ENCODE data around the gene CHAF1B. TPM values are rescaled to one million over a fixed set of nuclear protein-coding genes. Genes with fewer than 3 reads are reported as not detected.
"Not testable (repeated sequence)": the region's sequence is repeated elsewhere in the genome, so short reads cannot be mapped to it uniquely, and the experiment has no call there.

The CHAF1B gene
- total RNA-seq: 10 to 100 TPM; 20.5 to 23.1 TPM

DNA sequence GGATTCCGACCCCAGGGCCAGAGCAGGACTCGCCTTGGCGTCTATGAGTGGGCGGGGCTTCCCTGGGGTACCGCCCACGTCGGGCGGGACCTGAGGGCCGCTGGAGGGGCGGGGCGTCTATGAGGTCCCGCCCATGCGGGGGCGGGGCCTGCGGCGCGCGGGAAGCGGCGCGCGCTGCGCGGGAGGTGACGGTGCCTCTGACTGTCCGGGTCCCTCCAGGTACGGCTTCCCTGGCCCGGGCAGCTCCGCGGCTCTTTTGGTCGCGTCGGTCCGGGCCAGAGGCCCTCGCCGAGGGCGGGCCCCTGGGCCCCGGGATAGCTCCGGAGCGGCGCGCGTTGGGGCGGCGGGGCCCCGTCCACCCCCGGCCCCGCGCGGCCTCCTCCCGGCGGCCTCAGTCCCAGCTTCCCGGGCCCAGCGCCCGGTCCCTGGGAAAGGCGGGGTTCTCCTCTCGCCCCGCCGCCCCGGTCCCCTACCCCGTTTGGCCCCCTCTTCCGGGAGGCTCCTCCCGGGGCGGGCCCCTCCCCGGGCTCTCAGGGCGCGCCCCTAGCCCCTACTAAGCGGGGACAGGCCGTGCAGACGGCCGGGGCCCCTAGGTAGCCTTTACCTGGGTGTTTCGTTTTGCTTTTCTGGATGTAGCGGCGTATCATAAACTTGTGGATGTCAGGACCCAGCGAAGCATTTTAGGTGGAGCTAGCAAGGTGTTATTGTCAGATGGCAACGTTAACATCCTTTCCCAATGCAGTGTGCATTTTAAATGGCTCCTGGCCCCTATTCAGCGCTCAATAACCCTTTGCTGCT lies at the start of gene CHAF1B:
CHAF1B (plus strand) TSS at position 160 of the 798 bp plus-strand sequence. CDS start 745 bp downstream, outside the sequence.
- DNase-seq (peak; percentile 96), ATAC-seq (ENCODE audit: low read depth) (peak; percentile 92)
- Mint-ChIP-seq H3K4me3 (peak within 1 kb of the TSS; percentile 88), H3K27ac (peak within 1 kb of the TSS; percentile 85), H3K36me3 (peaks cover 25% of the 10 kb centered on the region), H3K4me1 (peaks cover 19% of the 10 kb centered on the region), H3K27me3 (no peaks in the 10 kb centered on the region), H3K9me3 (peaks cover 2% of the 10 kb centered on the region)
- POLR2A ChIA-PET: interaction anchor here (0.6 to 1.6 kb wide), 8 partner anchors 9 to 66 kb away, joined by 3 to 6 read pairs (median 4); partner anchors contain the start of gene MORC3

DNA sequence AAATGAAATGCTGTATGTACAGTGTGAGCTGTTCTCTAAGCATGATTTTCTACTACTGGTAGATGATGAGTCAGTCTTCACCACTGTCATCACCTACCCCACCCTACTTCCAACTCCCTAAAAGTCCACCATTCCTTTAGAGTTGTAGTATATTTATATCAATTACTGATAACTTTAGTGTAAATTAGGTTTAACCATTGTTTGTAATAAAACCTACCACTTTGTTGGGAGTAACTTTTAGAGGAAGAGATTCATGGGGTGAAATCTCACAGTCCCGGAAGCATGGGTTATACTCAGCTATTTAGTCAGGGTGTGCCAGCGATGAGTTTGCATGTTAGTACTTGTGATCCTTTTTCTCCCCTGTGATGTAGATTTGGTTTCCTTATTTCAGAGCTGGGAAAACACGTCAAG lies 48.1 kb upstream of the CHAF1B start:
- POLR2A ChIA-PET: interaction anchor here (0.6 kb wide), 1 partner anchor 9 kb away, joined by 4 read pairs; no protein-coding TSS in a partner anchor
- no peaks in the 10 kb centered on the region for H3K9me3 Mint-ChIP-seq
- ATAC-seq (ENCODE audit: low read depth) (no peak), DNase-seq (no peak)
- H3K36me3 Mint-ChIP-seq: peaks cover 24% of the 10 kb centered on the region
- peak overlapping the region; percentile 49 for H3K27ac Mint-ChIP-seq
- no peaks in the 10 kb centered on the region for H3K27me3 Mint-ChIP-seq
- H3K4me3 Mint-ChIP-seq: no peak overlapping the region
- H3K4me1 Mint-ChIP-seq: peaks cover 2% of the 10 kb centered on the region

DNA sequence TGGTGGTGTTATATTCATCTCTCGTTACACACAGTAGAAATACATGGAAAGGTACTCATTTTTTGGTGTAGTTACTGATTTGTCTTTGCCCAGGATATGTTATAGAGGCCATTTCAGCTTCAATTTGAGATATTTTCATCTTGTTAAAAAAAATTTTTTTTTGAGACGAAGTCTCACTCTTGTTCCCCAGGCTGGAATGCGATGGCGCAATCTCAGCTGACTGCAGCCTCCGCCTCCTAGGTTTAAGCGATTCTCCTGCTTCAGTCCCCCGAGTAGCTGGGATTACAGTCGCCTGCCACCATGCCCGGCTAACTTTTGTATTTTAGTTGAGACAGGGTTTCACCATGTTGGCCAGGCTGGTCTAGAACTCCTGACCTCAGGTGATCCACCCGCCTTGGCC lies 46.2 kb upstream of the CHAF1B start:
- POLR2A ChIA-PET: no interaction called here
- Mint-ChIP-seq H3K4me1 (peaks cover 2% of the 10 kb centered on the region), H3K27ac (no peak overlapping the region), H3K4me3 (no peak overlapping the region), H3K9me3 (no peaks in the 10 kb centered on the region), H3K36me3 (peaks cover 24% of the 10 kb centered on the region), H3K27me3 (no peaks in the 10 kb centered on the region)
- no peak for DNase-seq
- no peak for ATAC-seq (ENCODE audit: low read depth)

GRCh38 chr21:36342581-36342980 lies 42.6 kb upstream of the CHAF1B start:
- H3K36me3 Mint-ChIP-seq: peaks cover 21% of the 10 kb centered on the region
- ATAC-seq (ENCODE audit: low read depth); H3K4me3 Mint-ChIP-seq; DNase-seq; H3K27me3 Mint-ChIP-seq; H3K27ac Mint-ChIP-seq; H3K9me3 Mint-ChIP-seq; H3K4me1 Mint-ChIP-seq; POLR2A ChIA-PET: not testable (repeated sequence)

DNA sequence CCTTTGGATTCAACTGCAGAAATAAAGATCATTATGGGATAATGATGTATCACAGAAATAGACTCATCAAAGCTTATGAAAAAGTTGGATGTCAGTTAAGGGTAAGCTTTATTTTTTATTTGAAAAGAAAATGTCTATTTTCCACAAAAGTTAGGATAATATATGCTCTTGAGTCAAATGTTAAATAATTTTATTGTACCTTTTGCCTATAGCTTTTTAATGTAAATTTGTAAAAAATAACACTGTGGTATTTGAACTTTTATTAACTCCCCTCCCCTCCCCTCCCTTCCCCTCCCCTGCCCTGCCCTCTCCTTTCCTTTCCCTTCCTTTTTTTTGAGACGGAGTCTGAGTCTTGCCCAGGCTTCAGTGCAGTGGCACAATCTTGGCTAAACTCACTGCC lies 40.3 kb upstream of the CHAF1B start:
- Mint-ChIP-seq H3K27me3 (no peaks in the 10 kb centered on the region), H3K9me3 (no peaks in the 10 kb centered on the region), H3K4me1 (no peaks in the 10 kb centered on the region), H3K4me3 (no peak overlapping the region), H3K36me3 (peaks cover 26% of the 10 kb centered on the region), H3K27ac (no peak overlapping the region)
- POLR2A ChIA-PET: interaction anchor here (0.6 kb wide), 1 partner anchor 10 kb away, joined by 4 read pairs; no protein-coding TSS in a partner anchor
- ATAC-seq (ENCODE audit: low read depth): no peak
- no peak for DNase-seq

DNA sequence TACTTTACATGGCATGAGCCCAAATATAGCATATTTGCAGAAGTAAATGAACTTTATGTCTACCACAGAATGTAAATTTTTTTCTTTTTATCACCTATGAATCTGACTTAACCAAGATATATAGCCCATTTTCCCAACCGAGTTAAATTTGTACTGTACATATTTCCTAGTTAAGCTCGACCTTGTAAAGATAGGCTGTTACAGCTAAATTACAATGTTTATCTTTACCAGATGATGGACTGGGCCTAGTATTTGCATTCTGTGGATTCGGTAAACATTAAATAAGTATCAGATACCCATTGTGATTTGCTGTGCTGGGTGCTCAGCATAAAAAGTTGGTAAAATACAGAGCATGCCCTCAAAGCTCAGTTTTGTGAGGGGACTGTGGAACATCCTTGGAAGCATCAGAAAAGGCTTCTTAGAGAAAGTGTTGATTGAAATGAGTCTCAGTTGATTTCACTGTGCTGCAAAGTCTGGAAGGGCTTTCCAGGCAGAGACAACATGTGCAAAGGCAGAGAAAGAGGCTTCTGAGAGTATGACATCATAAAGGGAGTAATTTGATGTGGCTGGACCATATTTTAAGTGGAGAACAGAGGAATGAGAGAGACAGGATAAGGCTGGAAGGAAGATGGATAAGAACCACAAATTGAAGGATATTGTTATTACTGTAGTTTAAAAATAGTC lies 37.8 kb upstream of the CHAF1B start:
- POLR2A ChIA-PET: no interaction called here
- no peak overlapping the region for H3K4me3 Mint-ChIP-seq
- DNase-seq (no peak), ATAC-seq (ENCODE audit: low read depth) (no peak)
- H3K9me3 Mint-ChIP-seq: no peaks in the 10 kb centered on the region
- peaks cover 37% of the 10 kb centered on the region for H3K36me3 Mint-ChIP-seq
- peak overlapping the region; percentile 32 for H3K27ac Mint-ChIP-seq
- no peaks in the 10 kb centered on the region for H3K4me1 Mint-ChIP-seq
- no peaks in the 10 kb centered on the region for H3K27me3 Mint-ChIP-seq

- no peak overlapping the region for H3K27ac Mint-ChIP-seq
- DNase-seq (no peak), ATAC-seq (ENCODE audit: low read depth) (no peak)
- POLR2A ChIA-PET: no interaction called here
- peaks cover 37% of the 10 kb centered on the region for H3K36me3 Mint-ChIP-seq
- H3K4me3 Mint-ChIP-seq: no peak overlapping the region
- H3K4me1 Mint-ChIP-seq: no peaks in the 10 kb centered on the region
- H3K9me3 Mint-ChIP-seq: no peaks in the 10 kb centered on the region
- no peaks in the 10 kb centered on the region for H3K27me3 Mint-ChIP-seq
Observed at GRCh38 chr21:36347962-36348328, 37.2 kb upstream of the CHAF1B start.

GRCh38 chr21:36349315-36349714 lies 35.9 kb upstream of the CHAF1B start:
- DNase-seq (no peak), ATAC-seq (ENCODE audit: low read depth) (no peak)
- H3K4me3 Mint-ChIP-seq: no peak overlapping the region
- no peak overlapping the region for H3K27ac Mint-ChIP-seq
- no peaks in the 10 kb centered on the region for H3K9me3 Mint-ChIP-seq
- H3K36me3 Mint-ChIP-seq: peaks cover 37% of the 10 kb centered on the region
- H3K4me1 Mint-ChIP-seq: no peaks in the 10 kb centered on the region
- POLR2A ChIA-PET: no interaction called here
- H3K27me3 Mint-ChIP-seq: no peaks in the 10 kb centered on the region

DNA sequence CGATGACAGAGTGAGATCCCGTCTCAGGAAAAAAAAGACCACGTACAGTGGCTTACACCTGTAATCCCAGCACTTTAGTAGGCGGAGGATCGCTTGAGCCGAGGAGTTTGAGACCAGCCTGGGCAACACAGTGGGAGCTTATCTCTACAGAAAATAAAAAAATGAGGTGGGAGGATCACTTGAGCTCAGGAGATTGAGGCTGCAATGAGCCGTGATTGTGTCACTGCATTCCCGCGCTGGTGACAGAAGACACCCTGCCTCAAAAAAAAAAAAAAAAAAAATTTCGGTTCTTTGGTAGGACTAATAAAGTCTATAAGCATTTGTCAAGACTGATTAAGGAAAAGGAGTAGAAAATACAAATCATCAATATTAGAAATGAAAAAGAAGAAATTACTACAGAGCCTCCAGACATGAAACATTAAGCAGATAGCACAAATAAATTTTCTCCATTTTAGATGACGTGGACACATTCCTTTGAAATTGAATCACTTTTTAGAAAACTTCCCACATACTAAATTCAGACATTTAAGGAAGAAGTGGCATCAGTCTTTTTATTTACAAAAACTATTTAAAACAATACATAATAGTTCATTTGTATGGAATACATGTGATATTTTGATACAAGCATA lies 34.8 kb upstream of the CHAF1B start:
- ATAC-seq (ENCODE audit: low read depth) (no peak), DNase-seq (no peak)
- POLR2A ChIA-PET: no interaction called here
- Mint-ChIP-seq H3K9me3 (no peaks in the 10 kb centered on the region), H3K4me1 (no peaks in the 10 kb centered on the region), H3K4me3 (no peak overlapping the region), H3K27ac (no peak overlapping the region), H3K27me3 (no peaks in the 10 kb centered on the region), H3K36me3 (peaks cover 33% of the 10 kb centered on the region)

DNA sequence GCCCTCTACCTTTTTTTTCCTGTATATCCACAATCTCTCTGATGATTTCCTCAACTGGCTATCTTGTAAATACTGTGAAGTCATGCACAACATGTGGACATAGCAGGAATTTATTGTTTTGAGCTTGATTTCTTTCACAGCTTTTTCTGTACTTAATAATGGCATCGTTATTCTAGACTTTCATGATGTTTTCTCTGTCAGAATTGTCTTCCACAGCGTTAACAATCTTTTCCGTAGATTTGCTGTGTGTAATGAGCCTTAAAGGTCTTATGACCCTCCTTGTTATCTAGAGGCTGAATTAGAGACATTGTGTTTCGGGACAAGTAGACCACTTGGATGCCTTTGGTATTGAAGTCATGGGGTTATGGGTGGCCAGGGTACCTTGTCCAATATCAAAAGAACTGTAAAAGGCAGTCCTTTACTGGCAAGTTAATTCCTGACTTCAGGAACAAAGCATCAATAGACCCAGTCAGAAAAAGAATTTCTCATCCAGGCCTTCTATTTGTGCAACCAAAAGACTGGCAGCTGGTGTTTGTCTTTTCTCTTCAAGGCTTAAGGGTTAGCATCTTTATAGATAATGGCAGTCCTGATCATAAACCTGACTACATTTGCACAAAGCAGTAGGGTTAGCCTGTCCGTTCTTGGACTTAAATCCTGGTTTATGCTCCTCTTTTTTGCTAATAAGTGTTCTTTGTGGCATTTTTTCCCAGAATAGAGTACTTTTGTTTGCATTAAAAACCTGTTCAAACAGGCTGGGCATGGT lies 30.1 kb upstream of the CHAF1B start:
- Mint-ChIP-seq H3K9me3 (no peaks in the 10 kb centered on the region), H3K27me3 (no peaks in the 10 kb centered on the region), H3K4me1 (no peaks in the 10 kb centered on the region), H3K36me3 (peaks cover 25% of the 10 kb centered on the region), H3K27ac (no peak overlapping the region), H3K4me3 (no peak overlapping the region)
- ATAC-seq (ENCODE audit: low read depth) (no peak), DNase-seq (no peak)
- POLR2A ChIA-PET: no interaction called here

GRCh38 chr21:36355868-36356267 lies 29.3 kb upstream of the CHAF1B start:
- Mint-ChIP-seq H3K4me3 (no peak overlapping the region), H3K4me1 (no peaks in the 10 kb centered on the region), H3K27ac (no peak overlapping the region), H3K36me3 (peaks cover 27% of the 10 kb centered on the region), H3K9me3 (no peaks in the 10 kb centered on the region), H3K27me3 (no peaks in the 10 kb centered on the region)
- DNase-seq: no peak
- no peak for ATAC-seq (ENCODE audit: low read depth)
- POLR2A ChIA-PET: no interaction called here

- ATAC-seq (ENCODE audit: low read depth) (no peak), DNase-seq (no peak)
- Mint-ChIP-seq H3K27me3 (no peaks in the 10 kb centered on the region), H3K4me3 (no peak overlapping the region), H3K4me1 (no peaks in the 10 kb centered on the region), H3K27ac (no peak overlapping the region), H3K36me3 (peaks cover 33% of the 10 kb centered on the region), H3K9me3 (no peaks in the 10 kb centered on the region)
- POLR2A ChIA-PET: no interaction called here
Observed at GRCh38 chr21:36359185-36359584, 26.0 kb upstream of the CHAF1B start.

- H3K4me1 Mint-ChIP-seq: no peaks in the 10 kb centered on the region
- H3K9me3 Mint-ChIP-seq: no peaks in the 10 kb centered on the region
- no peak overlapping the region for H3K27ac Mint-ChIP-seq
- no peak for DNase-seq
- ATAC-seq (ENCODE audit: low read depth): no peak
- H3K4me3 Mint-ChIP-seq: no peak overlapping the region
- H3K36me3 Mint-ChIP-seq: peaks cover 55% of the 10 kb centered on the region
- POLR2A ChIA-PET: no interaction called here
- no peaks in the 10 kb centered on the region for H3K27me3 Mint-ChIP-seq
Observed at GRCh38 chr21:36369064-36369685, 16.0 kb upstream of the CHAF1B start.
